Measurements from ENCODE around the gene ZNF672. TPM values are rescaled to one million over a fixed set of nuclear protein-coding genes. Genes with fewer than 3 reads are reported as not detected.
A peak's percentile ranks its signal among the peaks of the same experiment; 100 is the strongest.

Gene ZNF672
- total RNA-seq, 3 donors from 2014 or later = 23.2 to 31.6 (median 27.2) TPM

GRCh38 chr1:248839168-248839555 lies 1.1 kb downstream of the ZNF672 start:
- intact Hi-C loops (cut with DNase I; ENCODE audit: low total_unique reads) = no loop called here
- no peaks in the 10 kb centered on the region for H3K27me3 ChIP-seq
- H3K4me1 ChIP-seq = peaks cover 0 to 7% of the 10 kb centered on the region in 2 donors
- no peak for TF ChIP-seq POLR2AphosphoS5 (IDR thresholded peaks at IDR 0.05)
- no peak for TF ChIP-seq POLR2A (IDR thresholded peaks at IDR 0.05)
- TF ChIP-seq CTCF (IDR thresholded peaks at IDR 0.05) = no peak
- DNase-seq (ENCODE audit: low spot score in 2 of 2) = no peak
- H3K4me3 ChIP-seq = peak overlapping the region; percentile 89 to 96 (median 94)
- H3K9me3 ChIP-seq = no peaks in the 10 kb centered on the region
- peak overlapping the region; percentile 100 for H3K27ac ChIP-seq
- no peaks in the 10 kb centered on the region for H3K36me3 ChIP-seq

GRCh38 chr1:248840946-248841345 lies 2.9 kb downstream of the ZNF672 start:
- H3K27ac ChIP-seq = no peak overlapping the region
- no peaks in the 10 kb centered on the region for H3K27me3 ChIP-seq
- no peak for DNase-seq (ENCODE audit: low spot score in 2 of 2)
- no peak overlapping the region for H3K4me3 ChIP-seq
- H3K4me1 ChIP-seq = peaks cover 0 to 7% of the 10 kb centered on the region in 2 donors
- TF ChIP-seq POLR2AphosphoS5 (IDR thresholded peaks at IDR 0.05) = no peak
- no peak for TF ChIP-seq CTCF (IDR thresholded peaks at IDR 0.05)
- TF ChIP-seq POLR2A (IDR thresholded peaks at IDR 0.05) = no peak
- intact Hi-C loops (cut with DNase I; ENCODE audit: low total_unique reads) = no loop called here
- no peaks in the 10 kb centered on the region for H3K9me3 ChIP-seq
- H3K36me3 ChIP-seq = no peaks in the 10 kb centered on the region

GRCh38 chr1:248841702-248842395 lies 3.8 kb downstream of the ZNF672 start:
- TF ChIP-seq POLR2A (IDR thresholded peaks at IDR 0.05) (no peak), CTCF (IDR thresholded peaks at IDR 0.05) (peak in 2 of 3 donors; percentile 30 to 34)
- Histone ChIP-seq H3K4me3 (no peak overlapping the region), H3K9me3 (no peaks in the 10 kb centered on the region), H3K27me3 (no peaks in the 10 kb centered on the region), H3K36me3 (peaks cover 3% of the 10 kb centered on the region), H3K27ac (peak overlapping the region in 1 of 2 donors; percentile 33), H3K4me1 (peaks cover 0 to 7% of the 10 kb centered on the region in 2 donors)
- no peak for DNase-seq (ENCODE audit: low spot score in 2 of 2)
- intact Hi-C loops (cut with DNase I; ENCODE audit: low total_unique reads) = no loop called here

- peaks cover 13% of the 10 kb centered on the region for H3K36me3 ChIP-seq
- DNase-seq (ENCODE audit: low spot score in 2 of 2) = no peak
- TF ChIP-seq POLR2AphosphoS5 (IDR thresholded peaks at IDR 0.05) (no peak), POLR2A (IDR thresholded peaks at IDR 0.05) (no peak), CTCF (IDR thresholded peaks at IDR 0.05) (no peak)
- intact Hi-C loops (cut with DNase I; ENCODE audit: low total_unique reads) = no loop called here
- no peak overlapping the region for H3K27ac ChIP-seq
- no peaks in the 10 kb centered on the region for H3K9me3 ChIP-seq
- no peaks in the 10 kb centered on the region for H3K27me3 ChIP-seq
- H3K4me1 ChIP-seq = peaks cover 0 to 7% of the 10 kb centered on the region in 2 donors
- no peak overlapping the region for H3K4me3 ChIP-seq
Observed at GRCh38 chr1:248842781-248843331, 4.8 kb downstream of the ZNF672 start.

- Histone ChIP-seq H3K4me1 (peaks cover 0 to 7% of the 10 kb centered on the region in 2 donors), H3K27ac (no peak overlapping the region), H3K4me3 (no peak overlapping the region), H3K36me3 (peaks cover 18% of the 10 kb centered on the region), H3K9me3 (no peaks in the 10 kb centered on the region), H3K27me3 (no peaks in the 10 kb centered on the region)
- intact Hi-C loops (cut with DNase I; ENCODE audit: low total_unique reads) = no loop called here
- no peak for TF ChIP-seq POLR2AphosphoS5 (IDR thresholded peaks at IDR 0.05)
- no peak for TF ChIP-seq POLR2A (IDR thresholded peaks at IDR 0.05)
- TF ChIP-seq CTCF (IDR thresholded peaks at IDR 0.05) = no peak
- DNase-seq (ENCODE audit: low spot score in 2 of 2) = no peak
Observed at GRCh38 chr1:248843687-248844086, 5.7 kb downstream of the ZNF672 start.
